H9 (cell line): ENCODE results near the gene BRAT1. TPM values are rescaled to one million over a fixed set of nuclear protein-coding genes. Genes with fewer than 3 reads are reported as not detected.

Experiments
- DNase-seq: peaks from one replicate; pipeline ENCODE4 v3.0.0-alpha.2; 2017
- H2AFZ ChIP-seq: one replicate; pipeline ENCODE4 v1.6.1; 2013; ENCODE audit warnings: mild to moderate bottlenecking, low read length, control low read depth, moderate library complexity
- H2AK5ac ChIP-seq: 2 replicates; pipeline ENCODE4 v1.6.1; 2013; ENCODE audit warnings: low read length, control low read depth, mixed read lengths; ENCODE audit not compliant: insufficient read length
- H2BK120ac ChIP-seq: one replicate; pipeline ENCODE4 v1.6.1; 2013; ENCODE audit warnings: low read depth, mild to moderate bottlenecking, low read length, control low read depth, inconsistent platforms; ENCODE audit not compliant: poor library complexity, severe bottlenecking
- H2BK12ac ChIP-seq: 2 replicates; pipeline ENCODE4 v1.6.1; 2013; ENCODE audit warnings: low read length, control low read depth, mixed read lengths, low read depth; ENCODE audit not compliant: insufficient read length
- H2BK15ac ChIP-seq: 2 replicates; pipeline ENCODE4 v1.6.1; 2013; ENCODE audit warnings: low read depth, low read length, control low read depth
- H2BK20ac ChIP-seq: one replicate; pipeline ENCODE4 v1.6.1; 2013; ENCODE audit warnings: low read depth, mild to moderate bottlenecking, low read length, control low read depth, inconsistent platforms; ENCODE audit not compliant: poor library complexity, severe bottlenecking
- H2BK5ac ChIP-seq: 2 replicates; pipeline ENCODE4 v1.6.1; 2013; ENCODE audit warnings: low read length, control low read depth, mixed read lengths; ENCODE audit not compliant: insufficient read length
- H3K14ac ChIP-seq: 2 replicates; pipeline ENCODE4 v1.6.1; 2013; ENCODE audit warnings: low read length, control low read depth; ENCODE audit not compliant: insufficient read depth
- H3K18ac ChIP-seq: 2 replicates; pipeline ENCODE4 v1.6.1; 2013; ENCODE audit warnings: low read depth, mild to moderate bottlenecking, mixed read lengths, low read length, control low read depth; ENCODE audit not compliant: insufficient read length
- H3K23ac ChIP-seq: 2 replicates; pipeline ENCODE4 v1.6.1; 2013; ENCODE audit warnings: low read length, control low read depth, mixed read lengths, low read depth; ENCODE audit not compliant: insufficient read length
- H3K23me2 ChIP-seq: 2 replicates; pipeline ENCODE4 v1.6.1; 2013; ENCODE audit warnings: low read depth, mild to moderate bottlenecking, mixed read lengths, low read length, control low read depth; ENCODE audit not compliant: insufficient read length, poor library complexity, severe bottlenecking
- H3K27ac ChIP-seq: 2 replicates; pipeline ENCODE4 v1.5.1; 2013; ENCODE audit warnings: low read length, control low read depth, mixed read lengths, low read depth; ENCODE audit not compliant: insufficient read length
- H3K27me3 ChIP-seq: 2 replicates; pipeline ENCODE4 v1.6.1; 2013; ENCODE audit warnings: low read length, control low read depth, inconsistent platforms; ENCODE audit not compliant: insufficient read depth
- H3K4ac ChIP-seq: 2 replicates; pipeline ENCODE4 v1.6.1; 2013; ENCODE audit warnings: low read depth, mild to moderate bottlenecking, control low read depth, inconsistent platforms, low read length, moderate library complexity
- H3K4me1 ChIP-seq: 2 replicates; pipeline ENCODE4 v1.6.1; 2013; ENCODE audit warnings: low read length, control low read depth, inconsistent platforms; ENCODE audit not compliant: insufficient read depth
- H3K4me2 ChIP-seq: 2 replicates; pipeline ENCODE4 v1.6.1; 2013; ENCODE audit warnings: low read length, control low read depth, mixed read lengths; ENCODE audit not compliant: insufficient read length, insufficient read depth
- H3K56ac ChIP-seq: 2 replicates; pipeline ENCODE4 v1.6.1; 2013; ENCODE audit warnings: low read depth, mild to moderate bottlenecking, mixed read lengths, low read length, control low read depth; ENCODE audit not compliant: insufficient read length
- H3K79me1 ChIP-seq: 2 replicates; pipeline ENCODE4 v1.6.1; 2013; ENCODE audit warnings: low read depth, mild to moderate bottlenecking, moderate library complexity, low read length, control low read depth, inconsistent platforms; ENCODE audit not compliant: insufficient read depth, poor library complexity, severe bottlenecking
- H3K79me2 ChIP-seq: 2 replicates; pipeline ENCODE4 v1.6.1; 2013; ENCODE audit warnings: low read length, control low read depth, inconsistent platforms; ENCODE audit not compliant: insufficient read depth
- H3K9ac ChIP-seq: 2 replicates; pipeline ENCODE4 v1.6.1; 2013; ENCODE audit warnings: low read length, control low read depth, mixed read lengths; ENCODE audit not compliant: insufficient read length; ENCODE audit errors: extremely low read depth
- H3K9me3 ChIP-seq: one replicate; pipeline ENCODE4 v1.6.1; 2013; ENCODE audit warnings: low read depth, low read length, inconsistent platforms; ENCODE audit not compliant: control insufficient read depth
- H3T11ph ChIP-seq: one replicate; pipeline ENCODE4 v1.6.1; 2013; ENCODE audit warnings: mild to moderate bottlenecking, low read length, control low read depth, inconsistent platforms
- H4K20me1 ChIP-seq: one replicate; pipeline ENCODE4 v1.6.1; 2013; ENCODE audit not compliant: control insufficient read depth, insufficient read length, insufficient read depth
- H4K5ac ChIP-seq: 2 replicates; pipeline ENCODE4 v1.6.1; 2013; ENCODE audit warnings: low read depth, mild to moderate bottlenecking, mixed read lengths, low read length, control low read depth; ENCODE audit not compliant: insufficient read length
- H4K8ac ChIP-seq: replicated peaks from 2 replicates; pipeline ENCODE4 v1.6.1; 2013; ENCODE audit warnings: low read length, control low read depth, mixed read lengths, low read depth; ENCODE audit not compliant: insufficient read length
- H4K91ac ChIP-seq: 2 replicates; pipeline ENCODE4 v1.6.1; 2013; ENCODE audit warnings: low read depth, mild to moderate bottlenecking, moderate library complexity, mixed read lengths, low read length, control low read depth; ENCODE audit not compliant: insufficient read length
- H3K27ac Mint-ChIP-seq, 3 experiments: 2 replicates in 2 of 3; 3 replicates in 1 of 3; pipeline ENCODE4 v1.8.0; 2020 to 2021; ENCODE audit warnings: mixed read lengths in 3 of 3, mild to moderate bottlenecking in 1 of 3, moderate library complexity in 1 of 3
- H3K27me3 Mint-ChIP-seq: 2 replicates; pipeline ENCODE4 v1.8.0; 2021; ENCODE audit warnings: low read depth, mild to moderate bottlenecking, moderate library complexity, mixed read lengths
- H3K36me3 Mint-ChIP-seq, 3 experiments: 2 replicates in 2 of 3; 3 replicates in 1 of 3; pipeline ENCODE4 v1.8.0; 2020 to 2021; ENCODE audit warnings: low read depth in 3 of 3, mixed read lengths in 3 of 3; ENCODE audit not compliant: insufficient read depth in 1 of 3
- H3K4me1 Mint-ChIP-seq, 2 experiments: 2 replicates each; pipeline ENCODE4 v1.8.0; 2020; ENCODE audit warnings: mixed read lengths in 2 of 2
- H3K4me3 Mint-ChIP-seq, 2 experiments: 2 replicates in 1 of 2; 3 replicates in 1 of 2; pipeline ENCODE4 v1.8.0; 2020 to 2021; ENCODE audit warnings: mild to moderate bottlenecking in 2 of 2, mixed read lengths in 2 of 2, moderate library complexity in 1 of 2
- H3K9me3 Mint-ChIP-seq, 2 experiments: 2 replicates in 1 of 2; 3 replicates in 1 of 2; pipeline ENCODE4 v1.8.0; 2020; ENCODE audit warnings: mild to moderate bottlenecking in 2 of 2, mixed read lengths in 2 of 2, moderate library complexity in 1 of 2
- CTCF ChIP-seq: fragments of 200-600 bp; sonication (generic); conservative IDR thresholded peaks from 3 replicates; pipeline ENCODE4 v1.8.0; 2021; ENCODE audit warnings: antibody characterized with exemption, mild to moderate bottlenecking
- WGBS: extraction: QIAGEN DNeasy Blood & Tissue Kit; methylation state at CpG from one replicate; pipeline ENCODE4 v1.1.7; 2013; ENCODE audit warnings: missing lambda C conversion rate, low lambda C conversion rate, mixed read lengths; ENCODE audit not compliant: insufficient read length; ENCODE audit errors: extremely low coverage; 5-methylcytosine and 5-hydroxymethylcytosine counted together
- total RNA-seq: library from RNA; stranded (reverse); gene quantifications from 2 replicates; pipeline ENCODE4 v1.2.1, GENCODE V29; 2021

BRAT1 gene
- total RNA-seq, 1 experiment from 2014 or later: 41.2 TPM

GRCh38 chr7:2570021-2570420, 14.7 kb upstream of the BRAT1 start:
- WGBS: no CpG with 5 or more reads among the region's 16 CpGs
- TF ChIP-seq CTCF: no peak
- peaks cover 9 to 15% of the 10 kb centered on the region in 2 experiments for H3K4me1 Mint-ChIP-seq

More at GRCh38 chr7:2570021-2570420, 14.7 kb upstream of the BRAT1 start:
- H2BK12ac ChIP-seq: no peak overlapping the region
- H4K5ac ChIP-seq: no peak overlapping the region
- no peak overlapping the region for H3K9ac ChIP-seq
- no peak overlapping the region for H3K14ac ChIP-seq
- peak overlapping the region in 1 of 3 experiments; percentile 15; a peak in 2 of 7 replicates for H3K27ac Mint-ChIP-seq
- H3K79me1 ChIP-seq: no peaks in the 10 kb centered on the region
- H4K20me1 ChIP-seq: no peaks in the 10 kb centered on the region
- no peak overlapping the region for H3K4me2 ChIP-seq
- H3K27me3 ChIP-seq: no peaks in the 10 kb centered on the region
- no peak overlapping the region for H4K91ac ChIP-seq
- no peak overlapping the region for H2BK120ac ChIP-seq
- no peaks in the 10 kb centered on the region for H3K23me2 ChIP-seq
- no peak overlapping the region for H4K8ac ChIP-seq
- no peaks in the 10 kb centered on the region for H3K79me2 ChIP-seq
- no peaks in the 10 kb centered on the region for H3K27me3 Mint-ChIP-seq
- no peak overlapping the region for H2AFZ ChIP-seq
- no peak overlapping the region for H3K4me3 Mint-ChIP-seq
- H3K4ac ChIP-seq: no peak overlapping the region
- no peaks in the 10 kb centered on the region for H3K9me3 ChIP-seq
- H3K9me3 Mint-ChIP-seq: no peaks in the 10 kb centered on the region
- no peak for DNase-seq
- no peak overlapping the region for H3K56ac ChIP-seq
- H3K36me3 Mint-ChIP-seq: no peaks in the 10 kb centered on the region; a peak in 1 of 7 replicates
- no peak overlapping the region for H3K27ac ChIP-seq
- H3K23ac ChIP-seq: no peak overlapping the region
- H3T11ph ChIP-seq: no peak overlapping the region
- H3K4me1 ChIP-seq: no peaks in the 10 kb centered on the region
- no peak overlapping the region for H2BK5ac ChIP-seq
- no peak overlapping the region for H2AK5ac ChIP-seq
- H2BK20ac ChIP-seq: no peak overlapping the region
- H2BK15ac ChIP-seq: no peak overlapping the region
- H3K18ac ChIP-seq: no peak overlapping the region
